Activated T-cell treated with anti-CD3 and anti-CD28 coated beads, Interleukin-2, amount 50 U/mL, for 72 hours (primary cell): ENCODE data around the gene IKZF3. TPM values are rescaled to one million over a fixed set of nuclear protein-coding genes. Genes with fewer than 3 reads are reported as not detected.

ENCODE experiments used
- ATAC-seq, 2 donors: fragments of 150-1000 bp; cut with Tn5 transposase; replicated peaks in 1 of 2; 2 replicates each; pipeline ENCODE4 v1.10.0; 2021; ENCODE audit warnings: moderate library complexity in 2 of 2, mild to moderate bottlenecking in 1 of 2
- DNase-seq, 2 donors: peaks; one replicate each; pipeline ENCODE4 v3.0.0; 2021 to 2022; ENCODE audit warnings: mixed read lengths in 1 of 2
- H3K27ac Mint-ChIP-seq: one replicate; pipeline ENCODE4 v1.8.0; 2022; ENCODE audit warnings: mild to moderate bottlenecking, moderate library complexity, mixed read lengths
- H3K27me3 Mint-ChIP-seq: one replicate; pipeline ENCODE4 v1.8.0; 2022; ENCODE audit warnings: low read depth, mixed read lengths
- H3K36me3 Mint-ChIP-seq, 2 donors: one replicate each; pipeline ENCODE4 v1.8.0; 2022; ENCODE audit warnings: mixed read lengths in 2 of 2, mild to moderate bottlenecking in 1 of 2; ENCODE audit not compliant: insufficient read depth in 2 of 2
- H3K4me1 Mint-ChIP-seq: one replicate; pipeline ENCODE4 v1.8.0; 2022; ENCODE audit warnings: low read depth, mixed read lengths
- H3K4me3 Mint-ChIP-seq, 2 donors: one replicate each; pipeline ENCODE4 v1.8.0; 2022; ENCODE audit warnings: mild to moderate bottlenecking in 2 of 2, mixed read lengths in 2 of 2, moderate library complexity in 2 of 2
- H3K9me3 Mint-ChIP-seq, 2 donors: one replicate each; pipeline ENCODE4 v1.8.0; 2022; ENCODE audit warnings: mixed read lengths in 2 of 2
- total RNA-seq, 2 donors: library from RNA; stranded (reverse); gene quantifications; one replicate each; pipeline ENCODE4 v1.2.3, GENCODE V29; 2022

IKZF3 gene
- total RNA-seq, 2 donors from 2014 or later: 70.7 to 78.9 TPM

GRCh38 chr17:39822051-39822451, 42.1 kb downstream of the IKZF3 start:
- Mint-ChIP-seq H3K36me3 (peaks cover 45 to 64% of the 10 kb centered on the region in 2 donors), H3K27me3 (no peaks in the 10 kb centered on the region), H3K9me3 (peaks cover 14 to 24% of the 10 kb centered on the region in 2 donors), H3K4me3 (no peak overlapping the region), H3K4me1 (peaks cover 51% of the 10 kb centered on the region), H3K27ac (peak overlapping the region; percentile 40)
- ATAC-seq (peak; percentile 36 to 41), DNase-seq (peak; percentile 20 to 25)

GRCh38 chr17:39820987-39821386, 43.1 kb downstream of the IKZF3 start:
- Mint-ChIP-seq H3K4me1 (peaks cover 51% of the 10 kb centered on the region), H3K9me3 (peaks cover 14 to 19% of the 10 kb centered on the region in 2 donors), H3K4me3 (no peak overlapping the region), H3K27me3 (no peaks in the 10 kb centered on the region), H3K27ac (peak overlapping the region; percentile 94), H3K36me3 (peaks cover 36 to 54% of the 10 kb centered on the region in 2 donors)
- DNase-seq (no peak), ATAC-seq (no peak)

GRCh38 chr17:39820541-39820940, 43.6 kb downstream of the IKZF3 start:
- DNase-seq (peak in 1 of 2 donors; percentile 19), ATAC-seq (peak; percentile 15 to 42)
- H3K27ac Mint-ChIP-seq: peak overlapping the region; percentile 94
- peaks cover 52% of the 10 kb centered on the region for H3K4me1 Mint-ChIP-seq
- H3K4me3 Mint-ChIP-seq: peak overlapping the region; percentile 25 to 68
- peaks cover 36 to 49% of the 10 kb centered on the region in 2 donors for H3K36me3 Mint-ChIP-seq
- peaks cover 14 to 19% of the 10 kb centered on the region in 2 donors for H3K9me3 Mint-ChIP-seq
- H3K27me3 Mint-ChIP-seq: no peaks in the 10 kb centered on the region

GRCh38 chr17:39818358-39819000, 45.6 kb downstream of the IKZF3 start:
- H3K4me1 Mint-ChIP-seq: peaks cover 73% of the 10 kb centered on the region

GRCh38 chr17:39816272-39816671, 47.8 kb downstream of the IKZF3 start:
- Mint-ChIP-seq H3K4me3 (no peak overlapping the region), H3K36me3 (peaks cover 3 to 14% of the 10 kb centered on the region in 2 donors), H3K27ac (no peak overlapping the region), H3K4me1 (peaks cover 78% of the 10 kb centered on the region), H3K27me3 (no peaks in the 10 kb centered on the region), H3K9me3 (no peaks in the 10 kb centered on the region)
- no peak for ATAC-seq
- DNase-seq: no peak

More at GRCh38 chr17:39818358-39819000, 45.6 kb downstream of the IKZF3 start:
- Mint-ChIP-seq H3K9me3 (peaks cover 7 to 10% of the 10 kb centered on the region in 2 donors), H3K27ac (peak overlapping the region; percentile 94), H3K36me3 (peaks cover 18 to 30% of the 10 kb centered on the region in 2 donors), H3K27me3 (no peaks in the 10 kb centered on the region), H3K4me3 (peak overlapping the region; percentile 33 to 73)
- no peak for DNase-seq
- ATAC-seq: no peak

- no peak for DNase-seq
- Mint-ChIP-seq H3K9me3 (no peaks in the 10 kb centered on the region), H3K4me1 (peaks cover 69% of the 10 kb centered on the region), H3K4me3 (peak overlapping the region; percentile 79 to 93), H3K27ac (peak overlapping the region; percentile 94), H3K27me3 (no peaks in the 10 kb centered on the region), H3K36me3 (peaks cover 4 to 12% of the 10 kb centered on the region in 2 donors)
- no peak for ATAC-seq
Observed at GRCh38 chr17:39814497-39814896, 49.6 kb downstream of the IKZF3 start.

- H3K27me3 Mint-ChIP-seq: no peaks in the 10 kb centered on the region
- no peaks in the 10 kb centered on the region for H3K9me3 Mint-ChIP-seq
- ATAC-seq (peak; percentile 96 to 98), DNase-seq (peak; percentile 42 to 48)
- peak overlapping the region; percentile 94 for H3K27ac Mint-ChIP-seq
- peaks cover 69% of the 10 kb centered on the region for H3K4me1 Mint-ChIP-seq
- peaks cover 4 to 12% of the 10 kb centered on the region in 2 donors for H3K36me3 Mint-ChIP-seq
- peak overlapping the region; percentile 79 to 93 for H3K4me3 Mint-ChIP-seq
Observed at GRCh38 chr17:39813631-39814030, 50.5 kb downstream of the IKZF3 start.

- peaks cover 4 to 15% of the 10 kb centered on the region in 2 donors for H3K36me3 Mint-ChIP-seq
- H3K4me3 Mint-ChIP-seq: peak overlapping the region; percentile 45 to 53
- peak overlapping the region; percentile 64 for H3K27ac Mint-ChIP-seq
- H3K4me1 Mint-ChIP-seq: peaks cover 72% of the 10 kb centered on the region
- no peaks in the 10 kb centered on the region for H3K27me3 Mint-ChIP-seq
- H3K9me3 Mint-ChIP-seq: no peaks in the 10 kb centered on the region
- no peak for ATAC-seq
- DNase-seq: no peak
Observed at GRCh38 chr17:39812466-39812865, 51.6 kb downstream of the IKZF3 start.

- ATAC-seq (no peak), DNase-seq (no peak)
- H3K27me3 Mint-ChIP-seq: no peaks in the 10 kb centered on the region
- no peaks in the 10 kb centered on the region for H3K9me3 Mint-ChIP-seq
- peaks cover 82% of the 10 kb centered on the region for H3K4me1 Mint-ChIP-seq
- H3K36me3 Mint-ChIP-seq: peaks cover 4 to 16% of the 10 kb centered on the region in 2 donors
- H3K27ac Mint-ChIP-seq: peak overlapping the region; percentile 66
- H3K4me3 Mint-ChIP-seq: no peak overlapping the region
Observed at GRCh38 chr17:39810939-39811728, 53.0 kb downstream of the IKZF3 start.

- no peaks in the 10 kb centered on the region for H3K27me3 Mint-ChIP-seq
- H3K4me1 Mint-ChIP-seq: peaks cover 75% of the 10 kb centered on the region
- H3K9me3 Mint-ChIP-seq: no peaks in the 10 kb centered on the region
- ATAC-seq (no peak), DNase-seq (no peak)
- H3K27ac Mint-ChIP-seq: no peak overlapping the region
- peaks cover 4 to 21% of the 10 kb centered on the region in 2 donors for H3K36me3 Mint-ChIP-seq
- H3K4me3 Mint-ChIP-seq: no peak overlapping the region
Observed at GRCh38 chr17:39809221-39809620, 54.9 kb downstream of the IKZF3 start.

- Mint-ChIP-seq H3K9me3 (no peaks in the 10 kb centered on the region), H3K27me3 (no peaks in the 10 kb centered on the region), H3K4me3 (no peak overlapping the region), H3K36me3 (peaks cover 4 to 20% of the 10 kb centered on the region in 2 donors), H3K27ac (peak overlapping the region; percentile 20), H3K4me1 (peaks cover 67% of the 10 kb centered on the region)
- ATAC-seq (no peak), DNase-seq (no peak)
Observed at GRCh38 chr17:39808409-39808997, 55.6 kb downstream of the IKZF3 start.

GRCh38 chr17:39804839-39805238, 59.3 kb downstream of the IKZF3 start:
- H3K27ac Mint-ChIP-seq: peak overlapping the region; percentile 8
- H3K4me3 Mint-ChIP-seq: no peak overlapping the region
- H3K9me3 Mint-ChIP-seq: no peaks in the 10 kb centered on the region
- no peaks in the 10 kb centered on the region for H3K27me3 Mint-ChIP-seq
- peaks cover 55% of the 10 kb centered on the region for H3K4me1 Mint-ChIP-seq
- H3K36me3 Mint-ChIP-seq: peaks cover 2 to 12% of the 10 kb centered on the region in 2 donors
- DNase-seq: no peak
- ATAC-seq: no peak

GRCh38 chr17:39801055-39801454, 63.1 kb downstream of the IKZF3 start:
- Mint-ChIP-seq H3K27ac (peak overlapping the region; percentile 93), H3K9me3 (no peaks in the 10 kb centered on the region), H3K27me3 (no peaks in the 10 kb centered on the region), H3K36me3 (peaks cover 5 to 16% of the 10 kb centered on the region in 2 donors), H3K4me1 (peaks cover 56% of the 10 kb centered on the region), H3K4me3 (peak overlapping the region; percentile 67 to 82)
- no peak for DNase-seq
- ATAC-seq: no peak
